ENCODE measurements around the gene ETNK1. TPM values are rescaled to one million over a fixed set of nuclear protein-coding genes. Genes with fewer than 3 reads are reported as not detected.

Gene ETNK1
- total RNA-seq, 4 donors from 2014 or later: 50.0 to 78.2 (median 57.4) TPM

- no peaks in the 10 kb centered on the region for H3K36me3 ChIP-seq
- H3K4me1 ChIP-seq: no peaks in the 10 kb centered on the region
- H3K4me3 ChIP-seq (replicated peaks in 1 of 3): no peak overlapping the region
- H3K9me3 ChIP-seq: no peaks in the 10 kb centered on the region
- no peak for DNase-seq
- intact Hi-C loops (cut with DNase I): no loop called here
- H3K27me3 ChIP-seq: no peaks in the 10 kb centered on the region
- TF ChIP-seq CTCF (IDR thresholded peaks at IDR 0.05) (no peak), POLR2A (IDR thresholded peaks at IDR 0.05) (no peak)
- no peak overlapping the region for H3K27ac ChIP-seq
- WGBS, 2 donors: 90 to 93% methylated on average over 3 of the region's 3 CpGs
Observed at GRCh38 chr12:22641353-22642053, 16.5 kb downstream of the ETNK1 start.

GRCh38 chr12:22648668-22649067 lies 23.7 kb downstream of the ETNK1 start:
- no peak for DNase-seq
- Histone ChIP-seq H3K4me1 (peaks cover 0 to 5% of the 10 kb centered on the region in 2 donors), H3K27me3 (no peaks in the 10 kb centered on the region), H3K36me3 (no peaks in the 10 kb centered on the region), H3K9me3 (no peaks in the 10 kb centered on the region), H3K27ac (no peak overlapping the region), H3K4me3 (replicated peaks in 1 of 3) (no peak overlapping the region)
- WGBS, 2 donors: 97 to 98% methylated on average over 3 of the region's 3 CpGs
- TF ChIP-seq POLR2A (IDR thresholded peaks at IDR 0.05) (no peak), CTCF (IDR thresholded peaks at IDR 0.05) (no peak)
- intact Hi-C loops (cut with DNase I): no loop called here

GRCh38 chr12:22653075-22653474 lies 28.1 kb downstream of the ETNK1 start:
- no peak for TF ChIP-seq CTCF (IDR thresholded peaks at IDR 0.05)
- intact Hi-C loops (cut with DNase I): no loop called here
- WGBS, 2 donors: 33 to 44% methylated on average over 2 of the region's 2 CpGs
- Histone ChIP-seq H3K27me3 (no peaks in the 10 kb centered on the region), H3K27ac (no peak overlapping the region), H3K36me3 (no peaks in the 10 kb centered on the region), H3K9me3 (no peaks in the 10 kb centered on the region), H3K4me1 (peaks cover 7 to 8% of the 10 kb centered on the region in 2 donors), H3K4me3 (replicated peaks in 1 of 3) (no peak overlapping the region)
- no peak for DNase-seq

- Histone ChIP-seq H3K4me1 (peaks cover 7 to 8% of the 10 kb centered on the region in 2 donors), H3K27ac (no peak overlapping the region), H3K4me3 (replicated peaks in 1 of 3) (no peak overlapping the region), H3K27me3 (no peaks in the 10 kb centered on the region), H3K9me3 (no peaks in the 10 kb centered on the region), H3K36me3 (no peaks in the 10 kb centered on the region)
- TF ChIP-seq CTCF (IDR thresholded peaks at IDR 0.05) (no peak), POLR2A (IDR thresholded peaks at IDR 0.05) (no peak)
- no peak for DNase-seq
- intact Hi-C loops (cut with DNase I): no loop called here
Observed at GRCh38 chr12:22653791-22654190, 28.8 kb downstream of the ETNK1 start.

GRCh38 chr12:22656376-22656775 lies 31.4 kb downstream of the ETNK1 start:
- Histone ChIP-seq H3K27me3 (no peaks in the 10 kb centered on the region), H3K27ac (no peak overlapping the region), H3K4me1 (peaks cover 7 to 8% of the 10 kb centered on the region in 2 donors), H3K9me3 (no peaks in the 10 kb centered on the region), H3K36me3 (no peaks in the 10 kb centered on the region), H3K4me3 (replicated peaks in 1 of 3) (no peak overlapping the region)
- 50 to 66% methylated on average over 5 of the region's 5 CpGs for WGBS, 2 donors
- TF ChIP-seq POLR2A (IDR thresholded peaks at IDR 0.05) (no peak), CTCF (IDR thresholded peaks at IDR 0.05) (no peak)
- peak; percentile 21 to 44 for DNase-seq
- intact Hi-C loops (cut with DNase I): no loop called here

Measured in thyroid gland (tissue), 4 donors.